HepG2 (cell line): ENCODE measurements around the gene THSD8. TPM values are rescaled to one million over a fixed set of nuclear protein-coding genes. Genes with fewer than 3 reads are reported as not detected.
A peak's percentile ranks its signal among the peaks of the same experiment; 100 is the strongest.

Experiments
- BORCS8-MEF2B ChIP-seq: sonication (generic); formaldehyde crosslinking; IDR thresholded peaks from 2 replicates; pipeline ENCODE4 v1.8.0; 2022; ENCODE audit warnings: mild to moderate bottlenecking, missing genetic modification reagents
- GABPA ChIP-seq, 2 experiments: IDR thresholded peaks; 2 replicates each; pipeline ENCODE4 v1.6.1; 2011 to 2016; ENCODE audit warnings: low read depth in 2 of 2, low read length in 1 of 2, missing biosample characterization in 1 of 2, missing genetic modification characterization in 1 of 2
- GPBP1L1 ChIP-seq: sonication (generic); formaldehyde crosslinking; IDR thresholded peaks from 2 replicates; pipeline ENCODE4 v1.5.0; 2020; ENCODE audit warnings: mild to moderate bottlenecking, missing genetic modification reagents
- KDM3A ChIP-seq: IDR thresholded peaks from 2 replicates; pipeline ENCODE4 v1.6.1; 2018; ENCODE audit warnings: low read depth, missing compliant biosample characterization
- KDM5B ChIP-seq: sonication (generic); formaldehyde crosslinking; IDR thresholded peaks from 2 replicates; pipeline ENCODE4 v1.4.0; 2020; ENCODE audit warnings: missing genetic modification reagents, mild to moderate bottlenecking, borderline replicate concordance
- LCORL ChIP-seq, 2 experiments: fragments of 450-650 bp in 1 of 2; sonication (generic) in 1 of 2; formaldehyde crosslinking in 1 of 2; IDR thresholded peaks; 2 replicates each; pipeline versions ENCODE4 v1.5.0 to v1.6.1; 2017 to 2020; ENCODE audit warnings: antibody characterized with exemption in 1 of 2, missing genetic modification reagents in 1 of 2
- NR1H2 ChIP-seq: sonication (generic); formaldehyde crosslinking; IDR thresholded peaks from 2 replicates; pipeline ENCODE4 v1.8.1; 2022; ENCODE audit warnings: low read depth, missing genetic modification reagents, borderline replicate concordance
- PHF8 ChIP-seq: sonication (generic); formaldehyde crosslinking; IDR thresholded peaks from 2 replicates; pipeline ENCODE4 v1.5.0; 2020; ENCODE audit warnings: missing genetic modification reagents
- POGZ ChIP-seq: sonication (generic); formaldehyde crosslinking; IDR thresholded peaks from 2 replicates; pipeline ENCODE4 v1.4.0; 2020; ENCODE audit warnings: mild to moderate bottlenecking, missing genetic modification reagents
- ZFP36L1 ChIP-seq: sonication (generic); formaldehyde crosslinking; IDR thresholded peaks from 2 replicates; pipeline ENCODE4 v1.8.0; 2022; ENCODE audit warnings: mild to moderate bottlenecking, missing genetic modification reagents, moderate library complexity
- ZNF318 ChIP-seq: sonication (generic); formaldehyde crosslinking; IDR thresholded peaks from 2 replicates; pipeline ENCODE4 v1.4.0; 2020; ENCODE audit warnings: mild to moderate bottlenecking, missing genetic modification reagents
- ZNF616 ChIP-seq: sonication (generic); formaldehyde crosslinking; IDR thresholded peaks from 2 replicates; pipeline ENCODE4 v1.5.0; 2020; ENCODE audit warnings: low read depth, mild to moderate bottlenecking, missing genetic modification reagents
- ZNF724P ChIP-seq: sonication (generic); formaldehyde crosslinking; IDR thresholded peaks from 2 replicates; pipeline ENCODE4 v1.8.0; 2022; ENCODE audit warnings: missing genetic modification reagents, borderline replicate concordance
- ZNF775 ChIP-seq: sonication (generic); formaldehyde crosslinking; IDR thresholded peaks from 2 replicates; pipeline ENCODE4 v1.4.0; 2020; ENCODE audit warnings: missing genetic modification reagents, mild to moderate bottlenecking, moderate library complexity, borderline replicate concordance
- ZUFSP ChIP-seq: sonication (generic); formaldehyde crosslinking; IDR thresholded peaks from 2 replicates; pipeline ENCODE4 v1.9.0; 2021; ENCODE audit warnings: missing genetic modification reagents, mild to moderate bottlenecking, borderline replicate concordance
- polyA plus RNA-seq, 8 experiments: library from polyadenylated mRNA; depleted of rRNA in 3 of 8; stranded (reverse) in 7 of 8; unstranded in 1 of 8; fragments of >200 nt; fragmentation: Illumina TruSeq in 4 of 8; extraction: Trizol in 4 of 8; gene quantifications; 2 replicates each; pipeline versions ENCODE4 v1.2.1 to v1.2.3, GENCODE V29; 2011 to 2016; ENCODE audit warnings: low read depth in 4 of 8, missing spikeins in 1 of 8, mixed read lengths in 1 of 8; ENCODE audit not compliant: insufficient read depth in 1 of 8
- total RNA-seq, 5 experiments: library from RNA; depleted of rRNA; stranded (reverse); fragments of >200 nt; fragmentation: Illumina TruSeq; extraction: Trizol; gene quantifications; 2 replicates each; pipeline ENCODE4 v1.2.3, GENCODE V29; 2016; ENCODE audit warnings: low read depth in 1 of 5
- TF ChIP-seq, protein P1 (sequence below): sonication (generic); formaldehyde crosslinking; IDR thresholded peaks from 2 replicates; pipeline ENCODE4 v1.8.1; 2022; ENCODE audit warnings: mild to moderate bottlenecking, missing genetic modification reagents

The THSD8 gene
- total and polyA plus RNA-seq, 2 of the 13 experiments (the other 11 are each of a cell fraction or from before 2014, with no cell fraction given), result 4.8 to 14.9 TPM

- TF ChIP-seq ZNF318 (CRISPR knock-in tag) (no peak), ZUFSP (CRISPR knock-in tag) (no peak), POGZ (no peak), GABPA (IDR thresholded peaks at IDR 0.05; ENCODE audit: low read depth, low read length) (peak; percentile 29), GABPA (CRISPR knock-in tag; IDR thresholded peaks at IDR 0.05; ENCODE audit: low read depth) (peak; percentile 54; the same call in 1 of the 2 replicates), BORCS8-MEF2B (CRISPR knock-in tag) (no peak), LCORL (IDR thresholded peaks at IDR 0.05) (no peak), LCORL (CRISPR knock-in tag; IDR thresholded peaks at IDR 0.05) (peak; percentile 64; the same call in 1 of the 2 replicates), ZNF724P (0 out of 2 replicates have a peak, but pooled peaks have one; percentile 46), ZFP36L1 (CRISPR knock-in tag) (no peak), ZNF775 (no peak), PHF8 (peak; percentile 33; the same call in 1 of the 2 replicates), KDM3A (CRISPR knock-in tag) (no peak), NR1H2 (CRISPR knock-in tag) (no peak), KDM5B (peak; percentile 44; the same call in 1 of the 2 replicates), GPBP1L1 (no peak), ZNF616 (CRISPR knock-in tag) (no peak)
- TF ChIP-seq, protein P1, sequence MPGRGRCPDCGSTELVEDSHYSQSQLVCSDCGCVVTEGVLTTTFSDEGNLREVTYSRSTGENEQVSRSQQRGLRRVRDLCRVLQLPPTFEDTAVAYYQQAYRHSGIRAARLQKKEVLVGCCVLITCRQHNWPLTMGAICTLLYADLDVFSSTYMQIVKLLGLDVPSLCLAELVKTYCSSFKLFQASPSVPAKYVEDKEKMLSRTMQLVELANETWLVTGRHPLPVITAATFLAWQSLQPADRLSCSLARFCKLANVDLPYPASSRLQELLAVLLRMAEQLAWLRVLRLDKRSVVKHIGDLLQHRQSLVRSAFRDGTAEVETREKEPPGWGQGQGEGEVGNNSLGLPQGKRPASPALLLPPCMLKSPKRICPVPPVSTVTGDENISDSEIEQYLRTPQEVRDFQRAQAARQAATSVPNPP (CRISPR knock-in tag), result no peak
Measured at GRCh38 chr19:12789904-12790619, 11.8 kb upstream of the THSD8 start (continued).
